A549 (cell line): ENCODE data around the gene GMNC. TPM values are rescaled to one million over a fixed set of nuclear protein-coding genes. Genes with fewer than 3 reads are reported as not detected.

Source experiments
- ATAC-seq, 2 experiments: fragments of 200-7000 bp in 1 of 2; fragments of >200 bp in 1 of 2; cut with Nextera tagmentation in 1 of 2; cut with Tn5 transposase in 1 of 2; 3 replicates each; pipeline versions ENCODE4 v1.8.0 to v1.9.1; 2018 to 2020; ENCODE audit warnings: mild to moderate bottlenecking in 1 of 2, moderate library complexity in 1 of 2
- CTCF ChIA-PET: fragments of 300-600 bp; sonication (Branson Sonifier 250); formaldehyde crosslinking; extraction: SDS; loops from one replicate; lab custom pipeline; 2021; ENCODE audit warnings: antibody characterized with exemption, inconsistent platforms; lab: Yijun Ruan, JAX
- POLR2A ChIA-PET: fragments of 350-600 bp; formaldehyde crosslinking; extraction: SDS; loops from one replicate; lab custom pipeline; 2021; ENCODE audit warnings: antibody characterized with exemption, inconsistent platforms; lab: Yijun Ruan, JAX
- DNase-seq, 2 experiments: peaks; one replicate each; pipeline versions ENCODE4 v3.0.0 to v3.0.0-alpha.2; 2011 to 2016; ENCODE audit warnings: low read depth in 1 of 2, low spot score in 1 of 2
- FAIRE-seq: peaks from 2 replicates; lab custom pipeline; 2011; peaks lifted over from hg19 to GRCh38; lab: Jason Lieb, UNC
- H3K27ac ChIP-seq, 2 experiments: fragments of >200 bp; sonication (Bioruptor Twin); formaldehyde crosslinking; 3 replicates each; pipeline ENCODE4 v1.5.1; 2016 to 2017
- H3K4me1 ChIP-seq: fragments of >200 bp; sonication (Bioruptor Twin); formaldehyde crosslinking; 3 replicates; pipeline ENCODE4 v1.6.1; 2016
- H3K4me2 ChIP-seq: fragments of >200 bp; sonication (Bioruptor Twin); formaldehyde crosslinking; 3 replicates; pipeline ENCODE4 v1.6.1; 2016
- H3K4me3 ChIP-seq: fragments of >200 bp; sonication (Bioruptor Twin); formaldehyde crosslinking; 3 replicates; pipeline ENCODE4 v1.5.1; 2016
- H3K9me3 ChIP-seq: fragments of >200 bp; sonication (Bioruptor Twin); formaldehyde crosslinking; 3 replicates; pipeline ENCODE4 v1.6.1; 2016
- ATOH8 ChIP-seq: fragments of 250-450 bp; sonication (Bioruptor Pico); IDR thresholded peaks from 2 replicates; pipeline ENCODE4 v1.5.0; 2020; ENCODE audit warnings: low read depth, mild to moderate bottlenecking, moderate library complexity
- BCL3 ChIP-seq: fragments of >200 bp; sonication (Bioruptor Twin); formaldehyde crosslinking; IDR thresholded peaks from 3 replicates; pipeline ENCODE4 v1.6.1; 2016
- CBX2 ChIP-seq: fragments of 200-600 bp; sonication (generic); IDR thresholded peaks from 2 replicates; pipeline ENCODE4 v1.6.1; 2016; ENCODE audit warnings: low read depth, mild to moderate bottlenecking, borderline replicate concordance
- CEBPB ChIP-seq, 2 experiments: fragments of >200 bp in 1 of 2; sonication (Bioruptor Twin) in 1 of 2; formaldehyde crosslinking in 1 of 2; IDR thresholded peaks; 2 replicates each; pipeline ENCODE4 v1.6.1; 2012 to 2016
- E2F6 ChIP-seq: IDR thresholded peaks from 2 replicates; pipeline ENCODE4 v1.6.1; 2012; ENCODE audit warnings: low read depth, borderline replicate concordance
- EHMT2 ChIP-seq: fragments of 200-600 bp; sonication (generic); IDR thresholded peaks from 2 replicates; pipeline ENCODE4 v1.6.1; 2016; ENCODE audit warnings: antibody characterized with exemption, low read depth, mild to moderate bottlenecking, moderate library complexity
- FOSB ChIP-seq: fragments of 250-450 bp; sonication (Bioruptor Pico); IDR thresholded peaks from 2 replicates; pipeline ENCODE4 v1.5.0; 2020; ENCODE audit warnings: mild to moderate bottlenecking, moderate library complexity
- FOSL2 ChIP-seq, 2 experiments: fragments of 450-650 bp in 1 of 2; fragments of >200 bp in 1 of 2; sonication (Bioruptor Twin) in 1 of 2; formaldehyde crosslinking; IDR thresholded peaks; 2 replicates each; pipeline versions ENCODE4 v1.5.0 to v1.6.1; 2016 to 2020; ENCODE audit warnings: mild to moderate bottlenecking in 1 of 2, moderate library complexity in 1 of 2
- FOXS1 ChIP-seq: fragments of 250-450 bp; sonication (Bioruptor Pico); IDR thresholded peaks from 2 replicates; pipeline ENCODE4 v1.5.0; 2020; ENCODE audit warnings: mild to moderate bottlenecking, moderate library complexity
- HEYL ChIP-seq: fragments of 250-450 bp; sonication (Bioruptor Pico); IDR thresholded peaks from 2 replicates; pipeline ENCODE4 v1.8.0; 2021; ENCODE audit warnings: mild to moderate bottlenecking, moderate library complexity
- HMGXB4 ChIP-seq: fragments of 250-450 bp; sonication (Bioruptor Pico); IDR thresholded peaks from 2 replicates; pipeline ENCODE4 v1.5.0; 2021; ENCODE audit warnings: mild to moderate bottlenecking, moderate library complexity, borderline replicate concordance
- JUN ChIP-seq, 2 experiments: fragments of >200 bp; sonication (Bioruptor Twin); formaldehyde crosslinking; IDR thresholded peaks; 2 replicates in 1 of 2; 3 replicates in 1 of 2; pipeline ENCODE4 v1.6.1; 2016 to 2017
- PHF8 ChIP-seq: fragments of 200-600 bp; sonication (generic); IDR thresholded peaks from 2 replicates; pipeline ENCODE4 v1.6.1; 2016; ENCODE audit warnings: low read depth, mild to moderate bottlenecking, antibody characterized with exemption, moderate library complexity, borderline replicate concordance
- POLR2A ChIP-seq: IDR thresholded peaks from 2 replicates; pipeline ENCODE4 v1.6.1; 2012; ENCODE audit warnings: mild to moderate bottlenecking, low read length
- RARB ChIP-seq: fragments of 250-450 bp; sonication (Bioruptor Pico); IDR thresholded peaks from 2 replicates; pipeline ENCODE4 v1.8.0; 2021; ENCODE audit warnings: mild to moderate bottlenecking, moderate library complexity
- RCOR1 ChIP-seq: fragments of 150-350 bp; IDR thresholded peaks from 2 replicates; pipeline ENCODE4 v1.6.1; 2014; ENCODE audit warnings: antibody characterized with exemption, low read length, low read depth
- REST ChIP-seq: fragments of 200-600 bp; sonication (generic); IDR thresholded peaks from 2 replicates; pipeline ENCODE4 v1.6.1; 2016; ENCODE audit warnings: antibody characterized with exemption, mild to moderate bottlenecking, moderate library complexity
- RFX5 ChIP-seq: fragments of 450-650 bp; IDR thresholded peaks from 2 replicates; pipeline ENCODE4 v1.7.1; 2014; ENCODE audit warnings: antibody characterized with exemption, mild to moderate bottlenecking, moderate library complexity
- SMC3 ChIP-seq: fragments of >200 bp; sonication (Bioruptor Twin); formaldehyde crosslinking; IDR thresholded peaks from 3 replicates; pipeline ENCODE4 v1.6.1; 2018; ENCODE audit warnings: inconsistent platforms
- ZNF302 ChIP-seq: fragments of 250-450 bp; sonication (Bioruptor Pico); IDR thresholded peaks from 2 replicates; pipeline ENCODE4 v1.9.0; 2021; ENCODE audit warnings: inconsistent platforms, mild to moderate bottlenecking, moderate library complexity
- ZSCAN20 ChIP-seq: fragments of 250-450 bp; sonication (Bioruptor Pico); IDR thresholded peaks from 2 replicates; pipeline ENCODE4 v1.8.0; 2022; ENCODE audit warnings: mild to moderate bottlenecking, moderate library complexity
- WGBS: methylation state at CpG from one replicate; pipeline ENCODE4 v1.1.6; 2017; ENCODE audit errors: missing lambda C conversion rate; 5-methylcytosine and 5-hydroxymethylcytosine counted together
- polyA minus RNA-seq: library from RNA; depleted of rRNA, polyadenylated mRNA; stranded (reverse); fragments of >200 nt; gene quantifications from 2 replicates; pipeline ENCODE4 v1.2.3, GENCODE V29; 2011; rRNA and poly(A)+ RNA removed
- polyA plus RNA-seq, 4 experiments: library from polyadenylated mRNA; depleted of rRNA in 3 of 4; stranded (reverse); fragments of >200 nt; fragmentation: RNase III in 1 of 4; extraction: RNeasy Plus Mini Kit Qiagen cat#74134 plus additional on column Dnase treatment in 1 of 4; gene quantifications; 2 replicates in 3 of 4; 3 replicates in 1 of 4; pipeline ENCODE4 v1.2.3, GENCODE V29; 2011 to 2017

GMNC gene
- polyA plus RNA-seq (2011; rRNA removed) (not detected in 2 replicates), polyA plus RNA-seq (2017; fragmentation: RNase III; extraction: RNeasy Plus Mini Kit Qiagen cat#74134 plus additional on column Dnase treatment) (not detected in 3 replicates), polyA minus RNA-seq (not detected in 2 replicates)
- polyA plus RNA-seq (2012; cell fraction: cytosol; rRNA removed): not detected in 2 replicates
- polyA plus RNA-seq (2012; cell fraction: nucleus; rRNA removed): not detected in 2 replicates

- POLR2A ChIA-PET: no interaction called here
- TF ChIP-seq BCL3 (no peak), FOXS1 (CRISPR knock-in tag) (no peak), ATOH8 (CRISPR knock-in tag) (no peak), CEBPB (IDR thresholded peaks at IDR 0.05) (no peak), RFX5 (peak; percentile 88)
- 28% methylated on average over 19 of the region's 58 CpGs for WGBS
- Histone ChIP-seq H3K4me1 (peaks cover 13% of the 10 kb centered on the region; the same call in 2 of the 3 replicates), H3K4me2 (peak within 1 kb of the TSS; percentile 96), H3K9me3 (no peaks in the 10 kb centered on the region), H3K4me3 (peak within 1 kb of the TSS; percentile 70), H3K27ac (peak within 1 kb of the TSS; percentile 44 to 81; a peak in 5 of 6 replicates)
- no peak for FAIRE-seq
- CTCF ChIA-PET: interaction anchor here (0.6 to 0.8 kb wide), 2 partner anchors 152 to 162 kb away, joined by 3 read pairs; no protein-coding TSS in a partner anchor
- peak; percentile 32 to 61 for DNase-seq
- ATAC-seq: peak; percentile 97 to 99
These were observed at the start of gene GMNC for GRCh38 chr3:190862209-190863118. Gene GMNC, minus strand, starts transcription at chr3:190862694. Its CDS starts 79 bp downstream, at chr3:190862615.

GRCh38 chr3:190911382-190911781 is 48.9 kb upstream of the GMNC start:
- no peaks in the 10 kb centered on the region for H3K4me1 ChIP-seq
- no peaks in the 10 kb centered on the region for H3K9me3 ChIP-seq
- CTCF ChIA-PET: no interaction called here
- POLR2A ChIA-PET: no interaction called here
- FAIRE-seq (no peak), ATAC-seq (no peak), DNase-seq (no peak)
- H3K27ac ChIP-seq: no peak overlapping the region
- H3K4me2 ChIP-seq: no peak overlapping the region
- no peak overlapping the region for H3K4me3 ChIP-seq
- TF ChIP-seq FOSL2 (IDR thresholded peaks at IDR 0.05) (no peak), FOSL2 (CRISPR knock-in tag; IDR thresholded peaks at IDR 0.05) (no peak), CBX2 (no peak), HMGXB4 (no peak), CEBPB (IDR thresholded peaks at IDR 0.05) (no peak), POLR2A (no peak), ZNF302 (CRISPR knock-in tag) (no peak), E2F6 (no peak), EHMT2 (no peak), REST (no peak), RCOR1 (no peak), JUN (IDR thresholded peaks at IDR 0.05) (no peak), PHF8 (no peak), RARB (CRISPR knock-in tag) (no peak), ZSCAN20 (CRISPR knock-in tag) (no peak), FOXS1 (CRISPR knock-in tag) (no peak), SMC3 (no peak), FOSB (CRISPR knock-in tag) (no peak), HEYL (CRISPR knock-in tag) (no peak), RFX5 (no peak)
- WGBS: 62% methylated on average over 4 of the region's 4 CpGs
